Mucosa of stomach (tissue), 1 donor: ENCODE results near the gene GPC6.

Source experiments
- H3K27me3 ChIP-seq: one replicate; pipeline ENCODE4 v1.7.0; 2013; ENCODE audit warnings: mild to moderate bottlenecking, low read length; ENCODE audit not compliant: control insufficient read depth, insufficient read depth
- H3K36me3 ChIP-seq: one replicate; pipeline ENCODE4 v1.7.0; 2013; ENCODE audit warnings: low read length; ENCODE audit not compliant: control insufficient read depth, insufficient read depth
- H3K4me1 ChIP-seq: one replicate; pipeline ENCODE4 v1.7.0; 2013; ENCODE audit warnings: mild to moderate bottlenecking, low read length; ENCODE audit not compliant: control insufficient read depth, insufficient read depth
- H3K4me3 ChIP-seq: one replicate; pipeline ENCODE4 v1.7.0; 2013; ENCODE audit warnings: low read length
- H3K9ac ChIP-seq: one replicate; pipeline ENCODE4 v1.7.0; 2013; ENCODE audit warnings: mild to moderate bottlenecking, low read length, moderate library complexity
- H3K9me3 ChIP-seq: one replicate; pipeline ENCODE4 v1.7.0; 2013; ENCODE audit warnings: mild to moderate bottlenecking, low read length, moderate library complexity; ENCODE audit not compliant: control insufficient read depth
- donor health status: Pancreatic carcinoma.

Gene GPC6

DNA sequence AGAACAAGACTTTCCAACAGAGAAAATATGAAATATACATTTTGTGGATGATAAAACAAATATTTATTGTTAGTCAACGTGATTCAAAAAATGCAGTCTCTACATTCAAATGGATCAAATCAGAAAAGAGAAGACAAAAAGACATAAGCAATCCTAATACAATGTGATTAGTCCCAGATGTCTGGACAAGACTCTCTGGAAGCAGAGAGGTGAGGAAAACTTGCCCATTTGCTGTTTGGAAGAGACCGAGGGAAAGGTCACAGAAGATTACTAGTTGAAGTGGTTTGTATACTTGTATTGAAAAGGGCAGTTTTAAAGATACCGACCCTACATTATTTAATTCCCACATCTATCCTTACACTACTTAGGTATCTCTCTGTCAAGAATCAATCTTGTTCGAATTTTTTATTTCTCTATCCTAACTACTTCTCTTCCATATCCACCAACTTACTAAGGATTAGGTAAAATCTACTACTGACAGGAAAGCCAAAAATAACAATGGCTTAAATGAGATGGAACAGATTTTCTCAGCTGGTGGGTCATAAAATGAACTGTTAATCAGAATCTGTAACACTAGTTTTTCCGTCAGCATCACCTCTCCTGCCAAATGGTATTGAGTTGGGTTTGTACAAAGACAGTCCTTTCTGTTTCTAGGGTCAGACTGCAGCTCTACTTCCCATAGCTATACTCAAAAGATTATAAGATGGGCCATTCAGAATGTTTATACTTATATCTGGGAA lies 755.7 kb downstream of the GPC6 start:
- Histone ChIP-seq H3K4me1 (no peaks in the 10 kb centered on the region), H3K9ac (no peak overlapping the region), H3K27me3 (no peaks in the 10 kb centered on the region), H3K4me3 (no peak overlapping the region), H3K9me3 (no peaks in the 10 kb centered on the region), H3K36me3 (no peaks in the 10 kb centered on the region)

GRCh38 chr13:93984052-93984451 lies 757.4 kb downstream of the GPC6 start:
- no peaks in the 10 kb centered on the region for H3K4me1 ChIP-seq
- H3K9me3 ChIP-seq: no peaks in the 10 kb centered on the region

GRCh38 chr13:93984876-93985275 lies 758.3 kb downstream of the GPC6 start:
- no peaks in the 10 kb centered on the region for H3K27me3 ChIP-seq
- no peaks in the 10 kb centered on the region for H3K36me3 ChIP-seq
- H3K4me3 ChIP-seq: no peak overlapping the region
- no peaks in the 10 kb centered on the region for H3K9me3 ChIP-seq
- H3K9ac ChIP-seq: no peak overlapping the region
- no peaks in the 10 kb centered on the region for H3K4me1 ChIP-seq

More at GRCh38 chr13:93984052-93984451, 757.4 kb downstream of the GPC6 start:
- Histone ChIP-seq H3K4me3 (no peak overlapping the region), H3K27me3 (no peaks in the 10 kb centered on the region), H3K36me3 (no peaks in the 10 kb centered on the region), H3K9ac (no peak overlapping the region)

DNA sequence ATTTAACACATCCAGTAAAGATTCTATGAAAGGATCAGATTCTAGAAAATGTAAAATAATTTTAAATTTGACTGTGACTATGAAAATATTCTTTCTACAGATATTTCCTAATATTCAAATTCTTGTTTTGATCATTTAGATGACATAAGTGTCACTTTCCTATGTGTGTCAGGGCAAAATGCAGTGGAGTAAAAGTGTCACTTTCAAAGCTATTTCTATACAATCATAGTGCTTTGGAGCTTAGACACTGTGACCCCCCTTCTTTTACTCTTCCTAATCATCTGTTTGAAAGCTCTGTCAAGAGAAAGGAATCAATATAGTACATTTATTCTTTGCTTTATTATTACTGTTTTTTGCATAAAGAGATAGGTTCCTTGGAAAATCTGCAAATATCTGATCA lies 760.9 kb downstream of the GPC6 start:
- no peaks in the 10 kb centered on the region for H3K4me1 ChIP-seq
- H3K36me3 ChIP-seq: no peaks in the 10 kb centered on the region
- H3K4me3 ChIP-seq: no peak overlapping the region
- H3K9me3 ChIP-seq: no peaks in the 10 kb centered on the region
- H3K9ac ChIP-seq: no peak overlapping the region
- no peaks in the 10 kb centered on the region for H3K27me3 ChIP-seq

DNA sequence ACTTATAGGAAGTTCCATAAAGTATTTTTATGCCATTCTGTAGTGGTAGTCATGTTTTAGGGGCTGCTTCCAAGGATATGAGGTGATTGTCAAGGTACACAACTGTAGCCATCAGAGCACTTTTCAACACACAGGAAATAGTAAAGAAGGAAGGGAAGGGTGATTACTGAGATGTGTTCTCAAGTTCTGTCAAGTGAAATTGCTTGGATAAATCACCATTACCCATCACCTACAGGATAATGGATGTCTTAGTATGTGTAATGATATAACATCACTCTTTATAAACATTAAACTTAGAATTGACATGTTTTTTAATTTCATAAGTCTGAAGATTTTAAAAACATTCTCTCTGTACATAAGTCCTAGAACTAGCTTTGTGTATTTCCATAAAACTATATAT lies 765.0 kb downstream of the GPC6 start:
- Histone ChIP-seq H3K4me3 (no peak overlapping the region), H3K4me1 (no peaks in the 10 kb centered on the region), H3K36me3 (no peaks in the 10 kb centered on the region), H3K9me3 (no peaks in the 10 kb centered on the region), H3K9ac (no peak overlapping the region), H3K27me3 (no peaks in the 10 kb centered on the region)

GRCh38 chr13:93996481-93996880 lies 769.9 kb downstream of the GPC6 start:
- Histone ChIP-seq H3K4me3 (no peak overlapping the region), H3K36me3 (no peaks in the 10 kb centered on the region), H3K9ac (no peak overlapping the region), H3K4me1 (no peaks in the 10 kb centered on the region), H3K9me3 (no peaks in the 10 kb centered on the region), H3K27me3 (no peaks in the 10 kb centered on the region)

DNA sequence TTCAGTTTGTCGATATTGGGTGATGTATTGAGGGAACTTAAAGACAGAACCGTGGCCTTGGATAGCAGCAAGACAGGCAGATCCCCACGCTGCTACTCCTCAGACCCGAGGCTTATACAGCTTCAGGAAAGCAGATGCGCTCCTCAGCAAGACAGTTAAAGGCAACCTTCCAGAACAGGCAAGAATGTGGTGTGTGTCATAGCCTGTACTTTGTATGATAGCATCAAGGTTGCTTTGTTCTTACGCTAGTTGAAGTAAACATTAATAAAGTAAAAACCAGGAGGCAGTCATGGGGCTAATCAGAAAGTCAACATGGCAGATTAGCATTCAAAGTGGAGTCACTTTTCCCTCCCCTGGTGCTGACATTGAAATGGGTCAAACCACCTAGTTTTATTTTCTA lies 779.7 kb downstream of the GPC6 start:
- H3K9ac ChIP-seq: no peak overlapping the region
- H3K9me3 ChIP-seq: no peaks in the 10 kb centered on the region
- no peak overlapping the region for H3K4me3 ChIP-seq
- no peaks in the 10 kb centered on the region for H3K27me3 ChIP-seq
- H3K36me3 ChIP-seq: no peaks in the 10 kb centered on the region
- no peaks in the 10 kb centered on the region for H3K4me1 ChIP-seq

DNA sequence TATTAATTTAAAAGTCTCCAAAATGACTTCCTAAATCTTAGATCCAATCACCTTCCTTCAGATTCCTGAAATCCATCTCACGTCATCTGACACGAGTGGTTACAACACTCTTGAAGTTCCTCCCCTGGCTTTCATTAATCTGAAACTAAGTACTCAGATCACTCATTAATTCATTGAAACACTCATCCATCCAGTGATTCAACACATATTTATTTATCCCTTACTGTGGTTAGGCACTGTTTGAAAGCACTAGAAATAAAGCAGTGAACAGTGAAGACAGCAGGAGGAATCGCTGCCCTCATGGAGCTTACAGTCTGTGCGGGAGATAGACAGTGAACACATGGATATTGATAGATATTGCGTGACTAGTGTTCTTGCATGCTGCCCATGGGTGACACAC lies 780.5 kb downstream of the GPC6 start:
- no peaks in the 10 kb centered on the region for H3K9me3 ChIP-seq
- H3K9ac ChIP-seq: no peak overlapping the region
- no peaks in the 10 kb centered on the region for H3K36me3 ChIP-seq
- no peaks in the 10 kb centered on the region for H3K27me3 ChIP-seq
- no peaks in the 10 kb centered on the region for H3K4me1 ChIP-seq
- no peak overlapping the region for H3K4me3 ChIP-seq

DNA sequence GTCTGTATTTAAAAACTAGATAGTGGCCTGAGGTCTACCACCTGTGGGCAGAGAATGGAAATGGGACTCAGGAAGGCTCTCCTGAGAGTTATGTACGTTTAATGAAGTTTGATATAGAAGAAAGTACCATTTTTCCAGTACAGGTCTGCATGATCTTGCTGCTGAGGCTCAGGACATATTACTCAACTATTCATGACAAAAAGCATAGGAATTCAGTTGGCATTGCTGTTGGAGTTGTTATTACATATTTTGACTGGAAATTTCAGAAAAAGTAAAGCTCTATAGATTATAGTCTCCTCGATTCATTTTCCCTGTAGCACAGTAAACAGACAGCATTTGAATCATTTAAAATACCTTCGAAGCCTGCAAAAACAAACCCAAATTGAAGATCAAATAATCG lies 783.1 kb downstream of the GPC6 start:
- no peak overlapping the region for H3K4me3 ChIP-seq
- H3K9ac ChIP-seq: no peak overlapping the region
- H3K36me3 ChIP-seq: no peaks in the 10 kb centered on the region
- no peaks in the 10 kb centered on the region for H3K4me1 ChIP-seq
- no peaks in the 10 kb centered on the region for H3K27me3 ChIP-seq
- no peaks in the 10 kb centered on the region for H3K9me3 ChIP-seq

- H3K4me3 ChIP-seq: no peak overlapping the region
- no peak overlapping the region for H3K9ac ChIP-seq
- H3K4me1 ChIP-seq: no peaks in the 10 kb centered on the region
- no peaks in the 10 kb centered on the region for H3K27me3 ChIP-seq
- no peaks in the 10 kb centered on the region for H3K9me3 ChIP-seq
- H3K36me3 ChIP-seq: no peaks in the 10 kb centered on the region
Measured at GRCh38 chr13:94014461-94014860, 787.9 kb downstream of the GPC6 start.

DNA sequence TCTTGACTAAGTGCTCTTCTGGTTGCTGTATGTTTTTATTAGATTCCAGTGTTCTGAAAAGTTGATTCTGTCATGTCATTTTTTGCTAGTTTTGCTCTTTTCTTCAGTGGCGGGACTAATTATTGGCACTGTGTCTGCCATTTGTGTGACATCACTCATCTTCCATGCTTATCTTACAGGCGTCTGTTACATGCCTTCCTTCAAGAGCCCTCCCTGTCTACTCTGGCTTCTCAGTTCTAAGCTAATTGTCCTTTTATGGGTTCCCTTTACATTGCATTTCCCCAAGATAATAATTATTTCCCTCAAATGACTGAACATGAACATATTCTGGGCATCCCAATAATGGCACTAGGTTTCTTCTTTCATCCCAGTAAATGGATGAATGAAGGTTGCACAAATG lies 793.8 kb downstream of the GPC6 start:
- Histone ChIP-seq H3K4me1 (no peaks in the 10 kb centered on the region), H3K9ac (no peak overlapping the region), H3K36me3 (no peaks in the 10 kb centered on the region), H3K4me3 (no peak overlapping the region), H3K9me3 (no peaks in the 10 kb centered on the region), H3K27me3 (no peaks in the 10 kb centered on the region)

GRCh38 chr13:94020833-94021232 lies 794.2 kb downstream of the GPC6 start:
- H3K9me3 ChIP-seq: no peaks in the 10 kb centered on the region
- no peaks in the 10 kb centered on the region for H3K4me1 ChIP-seq
- no peaks in the 10 kb centered on the region for H3K27me3 ChIP-seq
- H3K36me3 ChIP-seq: no peaks in the 10 kb centered on the region
- no peak overlapping the region for H3K4me3 ChIP-seq
- no peak overlapping the region for H3K9ac ChIP-seq

DNA sequence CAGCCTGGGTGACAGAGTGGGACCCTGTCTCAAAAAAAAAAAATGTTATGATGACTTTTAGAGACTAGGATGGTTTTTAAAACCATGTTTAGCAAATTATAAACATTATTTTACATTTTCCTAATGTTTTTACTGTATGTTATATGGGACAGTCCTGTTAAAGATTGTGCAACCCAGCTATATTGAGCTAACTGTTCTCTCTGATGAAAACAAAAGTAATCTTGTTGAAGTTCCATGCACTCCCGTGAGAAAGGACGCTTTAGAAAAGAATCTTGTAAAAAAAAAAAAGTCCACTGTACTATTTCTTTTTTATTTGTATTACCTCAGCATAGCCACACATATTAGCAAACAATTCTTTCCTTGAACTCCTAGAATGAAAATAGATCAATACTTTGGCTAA lies 801.6 kb downstream of the GPC6 start:
- Histone ChIP-seq H3K9me3 (no peaks in the 10 kb centered on the region), H3K9ac (no peak overlapping the region), H3K4me3 (no peak overlapping the region), H3K27me3 (no peaks in the 10 kb centered on the region), H3K36me3 (no peaks in the 10 kb centered on the region), H3K4me1 (no peaks in the 10 kb centered on the region)
